ENCODE results near the gene CPA5.
"Not testable (repeated sequence)": the region's sequence is repeated elsewhere in the genome, so short reads cannot be mapped to it uniquely, and the experiment has no call there.

The CPA5 gene

DNA sequence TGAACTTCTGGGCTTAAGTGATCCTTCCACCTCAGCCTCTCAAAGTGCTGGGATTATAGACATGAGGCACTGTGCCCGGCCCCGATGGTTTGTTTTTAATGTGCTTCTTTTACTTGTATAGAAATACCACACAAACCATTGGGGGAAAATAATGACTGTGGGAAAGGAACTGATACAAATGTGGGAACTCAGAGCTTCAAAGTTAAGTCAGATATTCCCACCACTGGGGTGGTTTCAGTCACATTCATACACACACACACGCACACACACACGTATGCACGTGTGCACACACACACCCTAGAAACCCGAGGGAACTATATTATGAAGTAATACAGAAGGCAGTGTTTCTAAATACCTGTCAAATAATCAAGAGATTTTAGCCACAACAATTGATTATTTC, 34.6 kb upstream of the CPA5 start:
- TF ChIP-seq, protein P1, sequence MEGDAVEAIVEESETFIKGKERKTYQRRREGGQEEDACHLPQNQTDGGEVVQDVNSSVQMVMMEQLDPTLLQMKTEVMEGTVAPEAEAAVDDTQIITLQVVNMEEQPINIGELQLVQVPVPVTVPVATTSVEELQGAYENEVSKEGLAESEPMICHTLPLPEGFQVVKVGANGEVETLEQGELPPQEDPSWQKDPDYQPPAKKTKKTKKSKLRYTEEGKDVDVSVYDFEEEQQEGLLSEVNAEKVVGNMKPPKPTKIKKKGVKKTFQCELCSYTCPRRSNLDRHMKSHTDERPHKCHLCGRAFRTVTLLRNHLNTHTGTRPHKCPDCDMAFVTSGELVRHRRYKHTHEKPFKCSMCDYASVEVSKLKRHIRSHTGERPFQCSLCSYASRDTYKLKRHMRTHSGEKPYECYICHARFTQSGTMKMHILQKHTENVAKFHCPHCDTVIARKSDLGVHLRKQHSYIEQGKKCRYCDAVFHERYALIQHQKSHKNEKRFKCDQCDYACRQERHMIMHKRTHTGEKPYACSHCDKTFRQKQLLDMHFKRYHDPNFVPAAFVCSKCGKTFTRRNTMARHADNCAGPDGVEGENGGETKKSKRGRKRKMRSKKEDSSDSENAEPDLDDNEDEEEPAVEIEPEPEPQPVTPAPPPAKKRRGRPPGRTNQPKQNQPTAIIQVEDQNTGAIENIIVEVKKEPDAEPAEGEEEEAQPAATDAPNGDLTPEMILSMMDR (IDR thresholded peaks at IDR 0.05): no peak
- no peak for DNase-seq (ENCODE audit: low spot score)
- Histone ChIP-seq H3K4me3 (no peak overlapping the region), H3K27ac (no peak overlapping the region)

GRCh38 chr7:130314305-130314704, 30.3 kb upstream of the CPA5 start:
- no peak for DNase-seq (ENCODE audit: low spot score)
- H3K4me3 ChIP-seq: no peak overlapping the region
- TF ChIP-seq, protein P1 (IDR thresholded peaks at IDR 0.05): no peak
- no peak overlapping the region for H3K27ac ChIP-seq

- Histone ChIP-seq H3K4me3 (no peak overlapping the region), H3K27ac (no peak overlapping the region)
- no peak for DNase-seq (ENCODE audit: low spot score)
- TF ChIP-seq, protein P1 (IDR thresholded peaks at IDR 0.05): no peak
Observed at GRCh38 chr7:130319541-130319940, 25.1 kb upstream of the CPA5 start.

DNA sequence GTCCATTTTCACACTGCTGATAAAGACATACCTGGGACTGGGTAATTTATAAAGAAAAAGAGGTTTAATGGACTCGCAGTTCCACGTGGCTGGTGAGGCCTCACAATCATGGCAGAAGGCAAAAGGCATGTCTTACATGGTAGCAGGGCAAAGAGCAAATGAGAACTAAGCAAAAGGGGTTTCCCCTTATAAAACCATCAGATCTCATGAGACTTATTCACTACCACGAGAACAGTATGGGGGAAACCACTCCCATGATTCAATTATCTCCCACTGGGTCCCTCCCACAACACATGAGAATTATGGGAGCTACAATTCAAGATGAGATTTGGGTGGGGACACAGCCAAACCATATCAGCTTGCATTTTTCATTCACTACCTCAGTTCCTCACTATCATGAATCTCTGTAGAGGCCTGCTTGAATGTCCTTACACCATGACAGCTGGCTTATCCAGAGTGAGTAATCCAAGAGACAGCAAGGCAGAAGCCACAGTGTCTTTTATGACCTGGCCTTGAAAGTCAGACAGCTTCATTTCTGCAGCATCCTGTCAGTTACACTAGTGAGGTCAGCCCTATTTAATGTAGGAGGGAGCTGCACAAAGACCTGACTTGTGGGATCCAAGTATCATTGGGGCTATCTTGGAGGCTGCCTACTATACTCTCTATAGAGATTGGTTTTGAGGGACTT, 22.9 kb upstream of the CPA5 start:
- H3K27ac ChIP-seq; DNase-seq (ENCODE audit: low spot score); H3K4me3 ChIP-seq: not testable (repeated sequence)

GRCh38 chr7:130322615-130323014, 22.0 kb upstream of the CPA5 start:
- no peak for DNase-seq (ENCODE audit: low spot score)
- Histone ChIP-seq H3K4me3 (no peak overlapping the region), H3K27ac (no peak overlapping the region)
- TF ChIP-seq, protein P1 (IDR thresholded peaks at IDR 0.05): no peak

- Histone ChIP-seq H3K4me3 (no peak overlapping the region), H3K27ac (no peak overlapping the region)
- TF ChIP-seq, protein P1 (IDR thresholded peaks at IDR 0.05): no peak
- no peak for DNase-seq (ENCODE audit: low spot score)
Observed at GRCh38 chr7:130324306-130324943, 20.2 kb upstream of the CPA5 start.

- TF ChIP-seq, protein P1 (IDR thresholded peaks at IDR 0.05): no peak
- no peak for DNase-seq (ENCODE audit: low spot score)
- Histone ChIP-seq H3K4me3 (no peak overlapping the region), H3K27ac (no peak overlapping the region)
Observed at GRCh38 chr7:130329681-130330080, 14.9 kb upstream of the CPA5 start.

Data from coronary artery (tissue), 2 donors.